PFSK-1 (cell line): Measurements from ENCODE around the gene ACBD5.

Experiments used
- FOXP2 ChIP-seq: optimal IDR thresholded peaks from 2 replicates; pipeline ENCODE3; 2011; ENCODE audit warnings: borderline replicate concordance, control low read depth, inconsistent platforms; ENCODE audit not compliant: insufficient read depth; ENCODE audit errors: extremely low read length, extremely low read depth
- POLR2AphosphoS5 ChIP-seq: IDR thresholded peaks from 2 replicates; pipeline ENCODE4 v1.6.1; 2012; ENCODE audit warnings: low read depth, mild to moderate bottlenecking, control low read depth, low read length, moderate library complexity
- REST ChIP-seq, 2 experiments: IDR thresholded peaks; 2 replicates each; pipeline versions ENCODE4 v1.6.1 to v1.8.0; 2011 to 2012; ENCODE audit warnings: low read depth in 2 of 2, low read length in 2 of 2, control low read depth in 1 of 2, inconsistent platforms in 1 of 2, mild to moderate bottlenecking in 1 of 2, moderate library complexity in 1 of 2; ENCODE audit not compliant: insufficient read depth in 1 of 2
- SIN3A ChIP-seq: IDR thresholded peaks from 2 replicates; pipeline ENCODE4 v1.6.1; 2012; ENCODE audit warnings: mild to moderate bottlenecking, low read length, moderate library complexity, borderline replicate concordance; ENCODE audit not compliant: insufficient read depth
- TAF1 ChIP-seq: IDR thresholded peaks from 2 replicates; pipeline ENCODE4 v1.6.1; 2012; ENCODE audit warnings: low read length, control low read depth, borderline replicate concordance; ENCODE audit not compliant: insufficient read depth

The ACBD5 gene

DNA sequence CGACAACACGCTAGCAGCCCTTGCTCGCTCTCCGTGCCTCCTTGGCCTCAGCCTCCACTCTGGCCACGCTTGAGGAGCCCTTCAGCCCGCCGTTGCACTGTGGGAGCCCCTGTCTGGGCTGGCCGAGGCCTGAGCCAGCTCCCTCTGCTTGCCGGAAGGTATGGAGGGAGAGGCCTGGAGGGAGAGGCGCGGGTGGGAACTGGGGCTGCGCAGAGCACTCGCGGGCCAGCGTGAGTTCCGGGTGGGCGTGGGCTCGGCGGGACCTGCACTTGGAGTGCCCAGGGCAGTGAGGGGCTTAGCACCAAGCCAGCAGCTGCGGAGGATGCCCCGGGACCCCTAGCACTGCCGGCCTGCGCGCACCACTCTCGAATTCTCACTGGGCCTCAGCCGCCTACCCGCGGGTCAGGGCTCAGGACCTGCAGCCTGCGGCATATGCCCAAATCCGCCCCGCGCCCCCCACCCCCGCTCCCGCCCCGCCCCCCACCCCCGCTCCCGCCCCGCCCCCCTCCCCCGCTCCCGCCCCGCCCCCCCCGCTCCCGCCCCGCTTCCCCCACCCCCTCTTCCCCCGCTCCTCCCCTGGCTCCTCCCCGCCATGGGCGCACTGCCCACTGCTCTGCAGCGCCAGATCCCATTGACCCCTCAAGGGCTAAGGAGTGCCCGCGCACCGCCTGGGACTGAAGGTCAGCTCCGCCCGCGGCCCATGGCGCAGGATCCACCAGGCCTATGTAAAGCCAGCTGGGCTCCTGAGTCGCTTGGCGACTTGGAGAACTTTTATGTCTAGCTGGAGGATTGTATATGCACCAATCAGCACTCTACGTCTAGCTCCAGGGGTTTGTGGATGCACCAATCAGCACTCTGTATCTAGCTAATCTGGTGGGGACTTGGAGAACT, 15.9 kb upstream of the ACBD5 start:
- TF ChIP-seq TAF1 = no peak
- TF ChIP-seq REST (IDR thresholded peaks at IDR 0.05; ENCODE audit: insufficient read depth in 1 of 2, low read depth in 2 of 2, low read length in 2 of 2) = no peak
- TF ChIP-seq POLR2AphosphoS5 = no peak
- TF ChIP-seq SIN3A = no peak

- TF ChIP-seq TAF1 = no peak
Measured at GRCh38 chr10:27253576-27253975, 13.0 kb upstream of the ACBD5 start.

DNA sequence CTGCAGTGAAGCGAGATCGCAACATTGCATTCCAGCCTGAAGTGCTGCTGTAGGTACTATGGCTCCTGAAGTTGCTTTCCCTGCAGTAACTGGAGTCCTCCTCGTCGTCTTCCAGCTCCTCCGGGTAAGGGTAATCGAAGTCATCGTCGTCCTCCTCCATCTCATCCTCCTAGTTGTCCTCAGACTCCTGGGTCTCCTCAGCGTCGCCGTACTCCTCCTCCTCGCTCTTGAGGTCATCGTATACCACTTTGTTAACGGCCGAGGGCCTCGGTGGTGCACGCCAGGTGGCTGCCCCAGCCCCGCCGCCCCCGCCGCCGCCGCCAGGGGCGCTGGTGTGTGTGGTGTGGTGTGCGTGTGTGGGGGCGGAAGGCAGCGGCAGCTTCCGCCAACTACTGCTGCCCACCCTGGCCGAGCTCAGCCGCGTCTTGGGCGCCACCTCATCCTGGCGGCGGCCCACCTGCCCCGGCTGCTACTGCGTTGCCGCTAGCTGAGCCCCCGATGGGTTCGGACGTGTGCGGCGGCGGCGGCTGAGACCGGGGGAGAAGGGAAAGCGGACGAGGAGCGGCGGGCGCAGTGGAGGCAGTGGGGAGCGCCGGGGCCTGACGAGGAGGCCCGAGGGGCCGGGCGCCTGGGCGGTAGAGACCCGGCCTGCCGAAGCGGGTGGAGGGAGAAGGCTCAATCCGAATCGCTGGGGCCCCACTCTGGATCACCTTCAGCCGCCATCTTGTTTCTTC, 11.8 kb upstream of the ACBD5 start:
- TF ChIP-seq SIN3A (no peak), TAF1 (no peak), POLR2AphosphoS5 (no peak), REST (IDR thresholded peaks at IDR 0.05; ENCODE audit: insufficient read depth in 1 of 2, low read depth in 2 of 2, low read length in 2 of 2) (no peak), FOXP2 (no peak)

GRCh38 chr10:27251554-27251953, 11.0 kb upstream of the ACBD5 start:
- TF ChIP-seq FOXP2 (no peak), REST (IDR thresholded peaks at IDR 0.05; ENCODE audit: insufficient read depth in 1 of 2, low read depth in 2 of 2, low read length in 2 of 2) (no peak), POLR2AphosphoS5 (no peak), SIN3A (no peak), TAF1 (no peak)

DNA sequence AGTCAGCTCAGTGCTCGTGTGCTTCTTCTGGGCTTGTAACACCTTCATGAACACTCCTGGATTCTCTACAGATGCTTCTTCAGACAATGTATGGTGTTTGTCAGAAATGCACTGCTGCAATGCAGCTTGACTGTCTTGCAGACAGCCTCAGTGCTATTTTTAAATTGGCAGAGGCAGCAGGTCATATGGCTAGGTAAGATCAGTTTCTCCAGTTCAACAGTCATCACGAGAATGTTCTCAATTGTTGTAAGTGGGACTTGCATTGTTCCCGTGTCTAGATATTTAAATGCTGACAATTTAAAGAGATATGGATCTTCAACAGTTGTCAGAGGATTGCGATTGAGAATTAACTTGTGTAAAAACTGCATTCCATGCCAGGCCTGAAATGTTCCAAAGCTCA, 7.6 kb upstream of the ACBD5 start:
- no peak for TF ChIP-seq REST (IDR thresholded peaks at IDR 0.05; ENCODE audit: insufficient read depth in 1 of 2, low read depth in 2 of 2, low read length in 2 of 2)
- no peak for TF ChIP-seq SIN3A
- no peak for TF ChIP-seq FOXP2
- TF ChIP-seq POLR2AphosphoS5 = no peak
- no peak for TF ChIP-seq TAF1
